ENCODE data around the gene NT5M.
A peak's percentile ranks its signal among the peaks of the same experiment; 100 is the strongest.

The NT5M gene

GRCh38 chr17:17303847-17304490 is 796 bp downstream of the NT5M start:
- no peak for DNase-seq (ENCODE audit: low read depth)

GRCh38 chr17:17304521-17304985 is 1.4 kb downstream of the NT5M start:
- DNase-seq (ENCODE audit: low read depth) = no peak

DNA sequence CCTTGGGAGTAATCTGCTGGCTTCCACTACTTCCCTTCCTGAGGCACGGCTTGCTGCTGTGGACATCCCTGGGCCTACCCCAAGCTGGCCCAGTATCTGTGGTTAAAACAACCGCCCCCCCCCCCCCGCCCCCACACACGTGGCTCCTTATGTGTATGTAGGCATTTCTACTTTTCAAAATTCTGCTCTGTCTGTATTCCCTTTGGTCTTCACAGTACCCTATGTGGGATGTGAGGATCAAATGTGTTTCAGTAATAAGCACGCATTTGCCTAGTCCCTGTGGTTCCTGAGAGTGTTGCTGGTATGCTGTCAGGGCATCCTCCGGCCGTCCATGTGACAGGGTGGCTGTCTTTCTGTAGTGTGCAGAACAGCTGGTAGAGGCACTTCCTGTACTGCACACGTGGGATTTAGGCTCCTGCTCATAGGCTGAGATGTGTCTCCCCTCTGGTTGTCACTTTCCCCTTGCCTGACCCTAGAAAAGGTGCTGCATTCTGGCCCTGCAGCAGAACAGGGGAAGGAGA is 2.2 kb downstream of the NT5M start:
- DNase-seq (ENCODE audit: low read depth) = peak; percentile 37

GRCh38 chr17:17309356-17309755 is 6.2 kb downstream of the NT5M start:
- DNase-seq (ENCODE audit: low read depth) = no peak

DNA sequence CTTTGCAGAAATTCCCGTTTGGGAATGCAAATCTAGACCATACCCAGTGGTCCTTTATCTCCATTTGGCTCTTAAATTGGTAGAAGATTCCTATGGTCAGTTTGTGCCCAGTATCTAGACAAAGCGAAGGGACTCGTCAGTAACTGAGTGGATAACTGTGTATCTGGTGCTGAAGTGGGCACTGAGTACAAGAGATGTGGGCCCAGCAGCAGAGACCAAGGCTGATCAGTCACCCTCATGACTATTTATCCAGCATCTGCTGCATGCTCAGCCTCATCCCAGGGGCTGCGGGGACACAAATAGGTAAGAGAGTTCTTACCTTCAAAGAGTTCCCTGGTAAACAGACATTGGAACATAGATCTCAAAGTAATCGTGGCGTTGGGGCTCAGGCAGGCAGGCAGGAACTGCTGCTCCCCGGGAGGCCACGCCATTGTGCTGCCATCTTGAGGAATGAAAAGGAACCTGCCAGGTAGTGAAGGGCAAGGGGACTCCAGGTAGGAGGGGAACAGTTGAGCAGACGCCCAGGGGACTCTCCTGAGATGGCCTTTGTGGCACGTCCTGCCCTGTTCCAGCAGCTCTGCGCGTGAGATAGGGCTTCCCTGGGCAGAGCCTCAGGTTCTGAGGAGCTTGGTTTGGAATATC is 10.3 kb downstream of the NT5M start:
- DNase-seq (ENCODE audit: low read depth) = peak; percentile 64

DNA sequence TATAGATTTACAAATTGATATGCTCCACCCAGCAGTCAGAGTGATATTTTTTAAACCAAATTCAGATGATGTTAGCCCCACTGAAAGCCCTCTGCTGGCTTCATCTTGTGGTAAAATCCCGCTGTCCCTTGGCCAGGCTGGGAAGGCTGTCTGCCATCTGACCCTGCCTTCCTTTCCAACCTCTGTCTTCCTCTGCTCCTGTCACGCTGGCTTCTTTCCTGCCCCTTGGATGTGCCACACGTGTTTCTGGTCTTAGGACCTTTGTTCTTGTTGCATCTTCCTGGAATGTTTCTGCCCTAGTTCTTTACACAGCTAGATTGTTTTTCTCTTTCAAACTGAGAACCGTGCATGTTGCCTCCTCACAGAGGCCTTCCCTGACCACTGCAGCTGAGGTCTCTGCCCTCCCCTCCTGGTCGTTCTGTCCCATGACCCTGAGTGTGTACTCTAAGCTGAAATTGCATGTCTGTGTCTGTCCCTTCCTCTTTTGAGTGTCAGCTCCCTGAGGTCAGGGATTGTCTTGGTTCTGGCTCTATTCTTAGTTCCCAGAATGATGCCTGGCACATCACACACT is 11.4 kb downstream of the NT5M start:
- no peak for DNase-seq (ENCODE audit: low read depth)

DNA sequence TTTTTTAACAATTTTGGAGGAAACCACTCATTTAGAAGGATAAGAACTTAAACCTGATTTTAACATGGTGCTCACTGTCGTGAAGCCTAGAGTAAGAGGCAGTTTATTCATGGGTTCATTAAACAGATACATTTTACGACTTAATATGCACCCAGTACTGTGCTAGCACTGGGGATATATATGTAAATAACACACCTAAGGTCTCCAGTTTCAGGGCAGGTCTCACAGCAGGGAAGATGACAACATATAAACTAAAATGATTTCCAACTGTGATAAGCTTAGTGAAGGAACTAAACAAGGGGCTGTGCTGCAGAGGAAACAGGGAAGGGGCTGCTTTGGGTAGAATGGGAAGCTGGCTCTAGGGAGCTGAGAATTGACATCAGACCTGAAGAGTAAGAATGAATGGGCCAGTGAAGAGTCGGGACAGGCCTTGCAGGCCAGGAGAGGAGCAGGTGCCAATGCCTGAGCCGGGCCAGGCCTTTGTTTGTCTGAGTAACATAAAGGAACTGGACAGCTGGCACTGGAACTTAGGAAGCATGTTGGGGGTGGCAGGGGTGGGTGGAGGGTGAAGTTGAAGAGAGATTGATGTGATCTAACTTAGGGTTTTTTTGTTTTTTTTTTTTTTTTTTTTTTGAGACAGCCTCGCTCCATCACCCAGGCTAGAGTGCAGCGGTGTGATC is 12.1 kb downstream of the NT5M start:
- no peak for DNase-seq (ENCODE audit: low read depth)

DNA sequence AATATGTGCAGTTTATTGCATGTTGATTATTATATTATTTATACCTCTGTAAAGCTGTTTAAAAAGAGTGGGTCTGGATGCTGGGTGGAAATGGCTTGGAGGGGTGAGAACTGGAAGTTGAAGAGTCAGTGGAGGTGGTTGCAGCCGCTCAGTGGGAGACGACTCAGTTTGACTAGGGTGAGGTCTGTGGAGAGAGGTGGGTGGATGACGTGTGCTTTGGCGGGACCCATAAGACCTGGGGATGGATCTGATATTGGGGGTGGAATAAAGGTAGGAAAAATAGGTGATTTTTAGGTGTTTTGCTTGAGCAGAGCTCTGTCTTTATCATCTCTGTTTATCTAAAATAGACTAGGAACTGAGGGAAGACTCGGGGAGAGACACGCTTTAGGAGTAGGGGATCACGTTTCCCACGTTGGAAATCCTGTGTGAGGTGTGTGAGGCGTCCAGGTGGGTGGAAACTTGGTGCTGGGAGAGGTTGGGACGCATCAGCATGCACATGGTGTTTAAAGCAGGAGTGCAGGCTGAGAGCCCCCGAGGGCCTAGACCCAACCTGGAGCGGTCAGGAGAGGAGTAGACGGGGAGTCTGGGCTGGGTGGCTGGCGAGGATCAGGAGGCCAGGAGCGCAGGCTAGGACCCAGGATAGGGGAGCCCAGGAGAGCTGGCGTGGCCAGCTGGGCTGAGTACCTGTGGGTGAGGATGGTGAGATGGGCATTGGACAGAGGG is 17.2 kb downstream of the NT5M start:
- no peak for DNase-seq (ENCODE audit: low read depth)

DNA sequence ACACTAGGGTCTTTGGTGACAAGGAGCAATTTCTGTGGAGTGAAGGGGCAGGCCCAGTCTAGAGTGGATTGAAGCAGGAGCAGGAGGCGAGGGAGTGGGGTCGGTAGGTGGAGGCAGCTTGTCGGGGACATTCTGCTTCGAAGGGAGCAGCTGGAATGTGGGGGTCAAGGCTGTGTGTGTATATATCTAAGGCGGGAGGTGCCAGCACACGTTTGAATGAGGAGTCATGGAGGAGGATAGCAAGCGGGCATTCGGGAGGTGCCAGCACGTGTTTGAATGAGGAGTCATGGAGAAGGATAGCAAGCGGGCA is 17.7 kb downstream of the NT5M start:
- DNase-seq (ENCODE audit: low read depth) = no peak

GRCh38 chr17:17321356-17322025 is 18.3 kb downstream of the NT5M start:
- no peak for DNase-seq (ENCODE audit: low read depth)

- no peak for DNase-seq (ENCODE audit: low read depth)
These were observed 19.6 kb downstream of the NT5M start for GRCh38 chr17:17322516-17323510.

GRCh38 chr17:17324616-17325015 is 21.4 kb downstream of the NT5M start:
- no peak for DNase-seq (ENCODE audit: low read depth)

DNA sequence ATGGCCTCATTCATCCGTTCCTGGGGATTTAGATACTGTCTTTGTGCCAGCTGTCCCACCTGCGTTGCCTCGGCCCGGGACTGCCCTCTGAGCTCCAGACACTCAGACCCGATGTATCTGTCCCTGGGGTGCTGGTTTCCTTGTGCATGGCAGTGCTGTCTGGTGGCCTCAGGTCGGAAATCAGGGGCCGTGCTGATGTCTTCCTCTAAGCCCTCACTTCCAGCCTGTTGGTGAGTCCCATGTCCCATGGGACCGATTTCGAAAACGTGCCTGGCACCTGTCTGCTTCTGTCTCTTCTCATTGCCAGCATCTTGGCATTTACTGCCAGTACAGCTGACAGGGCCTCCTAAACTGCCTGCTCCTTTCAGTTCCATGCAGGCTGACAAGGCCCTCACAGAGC is 22.1 kb downstream of the NT5M start:
- DNase-seq (ENCODE audit: low read depth) = no peak

GRCh38 chr17:17325816-17326215 is 22.6 kb downstream of the NT5M start:
- DNase-seq (ENCODE audit: low read depth) = no peak

DNA sequence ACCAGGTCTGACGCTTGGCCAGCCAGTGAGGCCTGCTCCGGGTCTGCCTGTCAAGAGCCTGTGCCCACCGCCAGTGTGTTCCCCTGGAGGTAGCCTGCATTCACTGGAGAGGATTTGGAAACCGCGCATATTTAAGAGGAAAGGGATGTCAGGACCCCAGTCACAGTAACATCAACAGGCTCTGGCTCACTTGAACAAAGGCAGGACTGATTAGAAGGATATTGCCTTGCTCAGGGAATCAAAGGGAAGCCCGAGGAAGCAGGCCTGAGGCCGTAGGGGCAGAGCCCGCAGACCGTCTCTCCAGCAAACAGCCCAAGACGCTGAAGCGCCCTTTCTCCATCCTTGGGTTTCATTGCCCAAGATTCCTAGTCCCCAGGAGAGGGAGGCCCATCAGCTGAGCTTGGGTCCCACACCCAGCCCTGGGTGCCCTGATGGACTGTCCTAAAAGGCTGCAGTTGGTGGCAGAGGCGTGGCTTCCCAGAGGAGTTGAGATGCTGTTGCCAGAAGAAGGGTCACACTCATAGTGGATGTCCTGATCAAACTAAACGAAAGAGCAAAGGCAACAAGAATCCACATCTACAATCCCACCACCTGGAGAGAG is 23.2 kb downstream of the NT5M start:
- DNase-seq (ENCODE audit: low read depth) = no peak

- no peak for DNase-seq (ENCODE audit: low read depth)
These were observed 25.1 kb downstream of the NT5M start for GRCh38 chr17:17328251-17328650.

DNA sequence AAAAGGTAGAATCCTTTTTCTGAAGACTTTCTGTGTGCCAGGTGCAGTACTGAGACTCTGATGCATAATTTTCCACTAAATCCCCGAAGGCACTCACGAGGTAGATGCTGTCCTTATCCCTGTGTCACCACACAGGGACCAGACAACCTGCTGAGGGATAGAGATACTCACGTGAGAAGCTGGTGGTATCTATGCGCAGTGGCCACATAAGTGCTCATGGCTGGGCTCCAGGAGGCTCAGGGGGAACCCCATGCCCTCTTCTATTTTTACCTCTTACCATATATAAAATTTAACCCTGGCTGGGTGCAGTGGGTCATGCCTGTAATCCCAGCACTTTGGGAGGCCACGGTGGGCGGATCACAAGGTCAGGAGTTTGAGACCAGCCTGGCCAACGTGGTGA is 38.3 kb downstream of the NT5M start:
- DNase-seq (ENCODE audit: low read depth) = no peak

GRCh38 chr17:17342242-17342945 is 39.2 kb downstream of the NT5M start:
- DNase-seq (ENCODE audit: low read depth) = no peak

DNA sequence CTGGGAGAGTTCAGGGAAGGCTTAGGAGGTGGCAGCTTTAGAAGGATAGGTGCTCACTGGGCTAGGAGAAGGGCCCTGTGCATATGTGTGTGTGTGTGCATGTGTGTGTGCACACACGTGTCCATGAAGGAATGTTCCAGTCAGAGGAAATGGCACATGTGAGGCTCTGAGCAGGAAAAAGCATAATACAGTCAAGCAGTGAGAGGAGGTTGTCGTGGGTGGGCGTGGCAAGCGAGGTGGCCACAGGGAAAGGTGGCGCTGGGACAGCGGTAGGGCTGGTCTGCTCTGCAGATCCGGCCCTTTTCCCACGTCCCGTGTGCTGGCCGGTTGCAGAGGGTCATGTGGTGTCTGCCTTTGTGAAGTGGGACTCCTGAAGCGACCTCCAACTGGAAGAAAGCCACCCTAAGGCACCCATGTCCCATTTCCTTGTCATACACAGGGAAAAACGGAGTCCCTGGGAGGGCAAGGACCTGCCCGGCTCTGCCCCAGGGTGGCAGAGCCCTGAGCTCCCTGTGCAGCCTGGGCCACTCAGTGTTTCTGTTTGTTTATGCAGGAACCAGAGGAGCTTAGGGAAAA is 40.1 kb downstream of the NT5M start:
- no peak for DNase-seq (ENCODE audit: low read depth)

All from activated T-cell treated with anti-CD3 and anti-CD28 coated beads for 24 hours (primary cell).